Right hindlimb (tissue), 1 donor: ENCODE results near the gene PRAMEF9.
"Not testable (repeated sequence)": the region's sequence is repeated elsewhere in the genome, so short reads cannot be mapped to it uniquely, and the experiment has no call there.

Source experiments
- DNase-seq: peaks from one replicate; pipeline ENCODE4 v3.0.0-alpha.2; 2018

PRAMEF9 gene

GRCh38 chr1:13171548-13171947, at the start of gene PRAMEF9:
Gene PRAMEF9 (plus strand): TSS chr1:13171848. CDS start chr1:13175281, 3,433 bp downstream.
- not testable (repeated sequence) for DNase-seq

- DNase-seq = not testable (repeated sequence)
These were observed 15.7 kb upstream of the PRAMEF9 start, which contains the start of gene PRAMEF26 for GRCh38 chr1:13155909-13156308. Gene PRAMEF26 (minus strand): TSS chr1:13156009. CDS start chr1:13153095, 2,914 bp downstream.

DNA sequence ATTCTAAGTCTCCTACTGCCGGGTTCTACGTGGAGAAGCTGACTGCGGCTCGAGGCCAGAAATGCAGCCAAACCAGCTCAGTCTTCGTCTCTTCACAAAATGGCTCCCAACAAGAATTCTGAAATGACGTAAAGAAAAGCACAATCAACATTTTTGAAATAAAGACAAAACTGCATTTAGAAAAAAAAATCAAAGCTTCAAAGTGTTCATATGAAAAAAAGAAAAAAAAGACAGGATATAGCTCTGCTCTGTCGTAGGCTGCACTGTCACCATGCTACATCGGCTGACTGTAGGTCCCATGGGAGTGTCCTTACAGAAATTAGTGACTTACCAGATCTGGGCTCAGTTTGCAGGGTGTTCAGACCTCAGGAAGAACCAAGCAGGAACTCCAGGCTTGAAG, 6.1 kb upstream of the PRAMEF9 start, which contains the start of gene HNRNPCL4:
Gene HNRNPCL4 (minus strand): TSS at position 101 of the 400 bp plus-strand sequence. CDS start 164 bp downstream, outside the sequence.
- DNase-seq = not testable (repeated sequence)

- not testable (repeated sequence) for DNase-seq
These were observed 29.7 kb downstream of the PRAMEF9 start, which contains the start of gene PRAMEF13 for GRCh38 chr1:13201309-13201708. Gene PRAMEF13 (minus strand): TSS chr1:13201409. CDS start chr1:13199589, 1,820 bp downstream.

GRCh38 chr1:13208712-13209111, 37.1 kb downstream of the PRAMEF9 start:
- not testable (repeated sequence) for DNase-seq

GRCh38 chr1:13216619-13217018, 45.0 kb downstream of the PRAMEF9 start:
- not testable (repeated sequence) for DNase-seq

- not testable (repeated sequence) for DNase-seq
These were observed 47.6 kb downstream of the PRAMEF9 start for GRCh38 chr1:13219203-13219602.

GRCh38 chr1:13222788-13223187, 51.1 kb downstream of the PRAMEF9 start:
- DNase-seq = not testable (repeated sequence)

DNA sequence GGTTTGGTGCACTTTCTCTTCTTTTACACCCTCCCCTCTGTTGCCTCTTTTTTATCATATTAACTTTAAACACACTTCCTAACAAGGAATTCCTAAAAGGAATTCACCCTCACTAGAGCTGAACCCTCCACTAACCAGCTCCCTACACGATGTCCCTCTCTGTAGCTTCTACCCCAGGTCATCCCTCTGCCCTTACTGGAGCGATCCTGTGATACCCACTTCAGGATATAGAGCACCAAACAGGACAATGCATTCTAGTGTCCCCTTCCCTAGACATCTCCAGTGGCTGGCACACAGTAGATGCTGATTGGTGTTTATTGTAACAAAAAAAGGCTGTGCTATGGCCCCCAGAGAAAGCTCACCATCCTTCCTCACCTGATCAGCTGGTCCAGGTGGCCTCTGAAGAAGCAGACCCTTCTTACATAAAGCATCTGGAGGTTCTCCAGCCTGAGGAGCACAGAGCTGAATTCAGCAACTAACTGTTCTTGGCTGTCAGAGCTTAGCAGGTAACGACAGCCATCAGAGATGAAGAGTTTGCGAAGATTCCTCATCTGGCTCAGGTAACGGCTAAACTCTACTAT, 52.9 kb downstream of the PRAMEF9 start:
- DNase-seq = no peak

- not testable (repeated sequence) for DNase-seq
These were observed 54.1 kb downstream of the PRAMEF9 start, which contains the start of gene PRAMEF18 for GRCh38 chr1:13225675-13226204. Gene PRAMEF18 (minus strand): TSS chr1:13226154. CDS start chr1:13226106, 48 bp downstream.

GRCh38 chr1:13227271-13228055, 55.8 kb downstream of the PRAMEF9 start:
- not testable (repeated sequence) for DNase-seq

DNA sequence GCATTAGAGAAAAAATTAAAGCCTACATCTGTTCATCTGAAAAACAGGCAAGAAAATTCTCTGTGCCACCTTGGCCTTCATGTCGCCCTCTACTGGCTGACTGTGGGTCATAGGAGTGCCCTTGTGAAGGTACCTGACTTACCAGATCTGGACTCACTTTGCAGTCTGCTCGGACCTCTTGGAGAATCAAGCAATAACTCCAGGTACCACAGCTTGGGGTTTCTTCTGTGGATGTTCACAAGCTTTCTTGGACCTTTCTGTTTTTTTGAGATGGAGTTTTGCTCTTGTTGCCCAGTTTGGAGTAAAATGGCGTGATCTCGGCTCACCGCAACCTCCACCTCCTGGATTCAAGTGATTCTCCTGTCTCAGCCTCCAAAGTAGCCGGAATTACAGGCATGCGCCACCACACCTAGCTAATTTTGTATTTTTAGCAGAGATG, 56.7 kb downstream of the PRAMEF9 start:
- DNase-seq = no peak
